ENCODE measurements around the gene COMMD7.
A peak's percentile ranks its signal among the peaks of the same experiment; 100 is the strongest.
"Not testable (repeated sequence)": the region's sequence is repeated elsewhere in the genome, so short reads cannot be mapped to it uniquely, and the experiment has no call there.

The COMMD7 gene

DNA sequence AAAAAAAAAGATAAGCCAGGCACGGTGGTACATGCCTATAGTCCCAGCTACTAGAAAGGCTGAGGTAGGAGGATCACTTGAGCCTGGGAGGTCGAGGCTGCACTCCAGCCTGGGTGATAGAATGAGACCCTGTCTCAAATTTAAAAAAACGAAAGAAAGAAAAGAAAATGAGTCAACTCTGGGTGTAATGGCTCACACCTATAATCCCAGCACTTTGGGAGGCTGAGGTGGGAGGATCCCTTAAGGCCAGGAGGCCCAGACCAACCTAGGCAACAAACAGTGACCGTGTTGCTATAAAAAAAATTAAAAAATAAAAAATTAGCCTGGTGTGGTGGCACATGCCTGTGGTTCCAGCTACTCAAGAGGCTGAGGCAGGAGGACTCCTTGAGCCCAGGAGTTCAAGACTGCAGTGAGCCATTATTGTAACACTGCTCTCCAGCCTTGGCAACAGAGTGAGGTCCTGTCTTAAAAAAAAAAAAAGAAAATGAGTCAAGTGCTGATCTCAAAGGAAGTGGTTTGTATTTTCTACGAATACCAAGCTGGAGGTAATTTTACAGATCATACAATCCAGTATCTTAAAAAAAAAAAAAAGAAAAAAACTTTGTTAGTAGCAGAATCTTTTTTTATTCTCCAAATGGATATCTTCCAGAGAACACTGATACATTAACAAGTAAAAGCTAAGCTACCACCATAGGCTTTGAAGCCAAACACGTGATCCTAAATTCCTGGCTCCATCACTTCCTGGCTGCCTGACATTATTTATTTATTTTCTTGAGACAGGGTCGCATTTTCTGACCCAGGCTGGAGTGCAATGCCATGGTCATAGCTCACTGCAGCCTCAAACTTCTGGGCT is 5.7 kb downstream of the COMMD7 start:
- Mint-ChIP-seq H3K9me3 (no peaks in the 10 kb centered on the region), H3K27me3 (no peaks in the 10 kb centered on the region), H3K27ac (ENCODE audit: low read depth) (peak overlapping the region; percentile 75), H3K4me1 (peaks cover 24% of the 10 kb centered on the region), H3K4me3 (peak overlapping the region; percentile 37), H3K36me3 (ENCODE audit: insufficient read depth) (peaks cover 8% of the 10 kb centered on the region)
- ATAC-seq (replicated peaks; ENCODE audit: extremely low read depth, poor library complexity, severe bottlenecking) (peak; percentile 89), DNase-seq (ENCODE audit: low spot score in 2 of 2) (no peak)

DNA sequence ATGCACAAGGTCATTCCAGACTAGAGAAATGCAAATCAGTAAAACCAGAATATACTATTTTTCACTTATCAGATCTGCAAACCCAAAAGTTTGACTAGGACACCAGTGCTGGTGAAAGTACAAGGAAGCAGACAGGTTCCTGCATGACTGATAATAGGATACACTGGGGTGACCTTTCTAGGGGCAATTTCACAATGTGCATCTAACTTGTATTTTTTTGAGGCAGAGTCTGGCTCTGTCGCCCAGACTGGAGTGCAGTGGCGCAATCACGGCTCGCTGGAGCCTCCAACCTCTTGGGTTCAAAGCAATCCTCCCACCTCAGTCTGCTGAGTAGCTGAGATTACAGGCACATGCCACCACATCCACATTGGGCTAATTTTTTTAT is 11.4 kb downstream of the COMMD7 start:
- Mint-ChIP-seq H3K27me3 (no peaks in the 10 kb centered on the region), H3K9me3 (no peaks in the 10 kb centered on the region), H3K4me1 (peaks cover 28% of the 10 kb centered on the region), H3K36me3 (ENCODE audit: insufficient read depth) (peaks cover 26% of the 10 kb centered on the region), H3K27ac (ENCODE audit: low read depth) (no peak overlapping the region), H3K4me3 (no peak overlapping the region)
- DNase-seq (ENCODE audit: low spot score in 2 of 2) = no peak
- no peak for ATAC-seq (replicated peaks; ENCODE audit: extremely low read depth, poor library complexity, severe bottlenecking)

DNA sequence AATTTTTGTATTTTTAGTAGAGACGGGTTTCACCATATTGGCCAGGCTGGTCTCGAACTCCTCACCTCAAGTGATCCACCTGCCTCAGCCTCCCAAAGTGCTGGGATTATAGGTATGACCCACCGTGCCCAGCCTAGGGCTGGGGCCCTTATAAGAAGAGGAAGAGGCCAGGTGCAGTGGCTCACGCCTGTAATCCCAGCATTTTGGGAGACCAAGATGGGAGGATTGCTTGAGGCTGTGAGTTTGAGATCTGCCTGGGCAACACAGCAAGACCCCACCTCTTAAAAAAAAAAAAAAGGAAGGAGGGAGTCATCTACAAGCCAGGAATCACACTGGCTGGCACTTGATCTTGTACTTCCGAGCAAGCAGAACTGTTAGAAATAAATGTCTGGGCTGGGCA is 13.9 kb downstream of the COMMD7 start:
- H3K4me3 Mint-ChIP-seq; H3K27ac Mint-ChIP-seq (ENCODE audit: low read depth); DNase-seq (ENCODE audit: low spot score in 2 of 2); ATAC-seq (replicated peaks; ENCODE audit: extremely low read depth, poor library complexity, severe bottlenecking); H3K27me3 Mint-ChIP-seq; H3K9me3 Mint-ChIP-seq: not testable (repeated sequence)
- Mint-ChIP-seq H3K4me1 (peaks cover 19% of the 10 kb centered on the region), H3K36me3 (ENCODE audit: insufficient read depth) (peaks cover 40% of the 10 kb centered on the region)

DNA sequence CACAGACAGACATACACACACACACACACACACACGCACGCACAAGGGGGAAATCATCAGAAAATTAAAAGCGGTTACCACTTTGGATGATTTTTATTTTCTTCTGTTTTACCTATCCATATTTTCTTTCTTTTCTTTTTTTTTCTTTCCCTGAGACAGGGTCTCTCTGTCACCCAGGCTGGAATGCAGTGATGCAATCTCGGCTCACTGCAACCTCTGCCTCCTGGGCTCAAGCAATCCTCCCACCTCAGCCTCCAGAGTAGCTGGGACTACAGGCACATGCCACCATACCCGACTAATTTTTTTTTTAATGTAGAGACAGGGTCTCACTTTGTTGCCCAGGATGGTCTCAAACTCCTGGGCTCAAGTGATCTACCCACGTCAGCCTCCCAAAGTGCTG is 14.8 kb downstream of the COMMD7 start:
- H3K9me3 Mint-ChIP-seq; H3K4me3 Mint-ChIP-seq; H3K27me3 Mint-ChIP-seq; ATAC-seq (replicated peaks; ENCODE audit: extremely low read depth, poor library complexity, severe bottlenecking); DNase-seq (ENCODE audit: low spot score in 2 of 2): not testable (repeated sequence)
- Mint-ChIP-seq H3K4me1 (peaks cover 19% of the 10 kb centered on the region), H3K36me3 (ENCODE audit: insufficient read depth) (peaks cover 40% of the 10 kb centered on the region), H3K27ac (ENCODE audit: low read depth) (peak overlapping the region; percentile 79)

DNA sequence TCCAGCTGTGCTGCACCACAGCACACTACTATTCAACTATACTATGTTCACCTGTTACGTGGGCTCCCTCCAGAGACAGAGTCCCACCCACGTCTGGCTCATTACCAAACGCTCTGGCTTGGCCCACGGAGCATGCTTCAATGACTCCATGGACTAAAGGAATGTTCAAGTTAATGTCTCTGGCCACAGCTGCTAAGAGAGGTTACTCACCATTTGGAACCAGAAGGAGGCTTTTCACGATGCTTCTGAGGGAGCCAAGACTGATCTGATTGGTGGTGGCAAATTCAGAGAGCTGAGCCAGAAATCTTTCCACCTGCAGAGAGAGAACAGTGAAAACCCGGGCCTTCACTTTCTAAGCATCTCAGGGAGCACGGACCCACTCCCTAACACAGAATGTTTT is 15.6 kb downstream of the COMMD7 start:
- Mint-ChIP-seq H3K27me3 (no peaks in the 10 kb centered on the region), H3K27ac (ENCODE audit: low read depth) (no peak overlapping the region), H3K36me3 (ENCODE audit: insufficient read depth) (peaks cover 41% of the 10 kb centered on the region), H3K9me3 (no peaks in the 10 kb centered on the region), H3K4me3 (no peak overlapping the region), H3K4me1 (peaks cover 19% of the 10 kb centered on the region)
- DNase-seq (ENCODE audit: low spot score in 2 of 2) = no peak
- no peak for ATAC-seq (replicated peaks; ENCODE audit: extremely low read depth, poor library complexity, severe bottlenecking)

DNA sequence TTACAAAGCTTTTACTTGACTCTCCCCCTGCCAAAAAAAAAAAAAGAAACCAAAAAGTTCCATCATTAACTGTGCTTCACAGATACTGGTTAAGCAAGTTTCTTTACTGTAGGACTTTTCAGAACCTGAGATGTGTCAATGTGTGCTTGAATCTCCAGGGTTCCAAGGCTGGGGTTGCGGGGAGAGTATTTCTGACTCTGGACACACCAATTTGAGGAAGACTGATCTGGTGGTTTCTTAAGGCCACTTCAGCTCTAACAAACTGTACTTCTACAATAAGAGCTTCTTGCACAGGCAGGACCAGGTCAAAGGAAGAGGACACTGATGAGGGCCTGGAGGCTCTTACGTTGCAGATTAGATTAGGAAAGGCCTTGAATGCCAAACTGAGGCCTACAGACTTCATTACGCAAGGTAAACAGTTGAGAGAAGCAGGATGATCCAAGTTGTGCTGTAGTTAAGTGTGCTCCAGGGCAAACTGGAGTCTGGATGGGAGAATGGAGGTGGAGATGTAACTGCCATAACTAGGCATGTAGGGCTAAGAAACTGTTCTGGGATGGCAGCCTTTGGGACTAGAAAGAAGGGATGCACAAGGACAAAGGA is 24.4 kb downstream of the COMMD7 start:
- ATAC-seq (replicated peaks; ENCODE audit: extremely low read depth, poor library complexity, severe bottlenecking) (no peak), DNase-seq (ENCODE audit: low spot score in 2 of 2) (no peak)
- Mint-ChIP-seq H3K4me3 (no peak overlapping the region), H3K36me3 (ENCODE audit: insufficient read depth) (peaks cover 43% of the 10 kb centered on the region), H3K27ac (ENCODE audit: low read depth) (no peak overlapping the region), H3K9me3 (no peaks in the 10 kb centered on the region), H3K4me1 (peaks cover 6% of the 10 kb centered on the region), H3K27me3 (no peaks in the 10 kb centered on the region)

DNA sequence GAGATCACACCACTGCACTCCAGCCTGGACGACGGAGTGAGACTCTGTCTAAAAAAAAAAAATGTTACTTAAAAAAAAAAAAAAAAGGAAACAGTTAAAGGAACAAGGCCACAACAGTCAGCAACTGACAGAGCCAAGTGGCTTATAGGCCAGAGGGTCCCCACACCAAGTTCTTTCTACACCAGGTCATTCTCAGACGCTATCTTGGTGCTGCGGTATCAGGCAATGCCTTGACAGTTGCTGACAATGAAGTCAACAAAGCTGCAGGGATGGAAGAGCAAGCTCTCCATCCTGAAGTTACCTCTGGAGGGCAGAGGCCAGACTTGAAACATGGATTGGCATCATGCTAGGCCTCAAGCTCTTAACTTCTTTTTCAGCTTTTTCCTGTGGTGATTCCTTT is 31.9 kb downstream of the COMMD7 start:
- peaks cover 9% of the 10 kb centered on the region for H3K4me1 Mint-ChIP-seq
- no peaks in the 10 kb centered on the region for H3K27me3 Mint-ChIP-seq
- no peaks in the 10 kb centered on the region for H3K9me3 Mint-ChIP-seq
- peaks cover 24% of the 10 kb centered on the region for H3K36me3 Mint-ChIP-seq (ENCODE audit: insufficient read depth)
- no peak for ATAC-seq (replicated peaks; ENCODE audit: extremely low read depth, poor library complexity, severe bottlenecking)
- no peak for DNase-seq (ENCODE audit: low spot score in 2 of 2)
- no peak overlapping the region for H3K4me3 Mint-ChIP-seq
- no peak overlapping the region for H3K27ac Mint-ChIP-seq (ENCODE audit: low read depth)

DNA sequence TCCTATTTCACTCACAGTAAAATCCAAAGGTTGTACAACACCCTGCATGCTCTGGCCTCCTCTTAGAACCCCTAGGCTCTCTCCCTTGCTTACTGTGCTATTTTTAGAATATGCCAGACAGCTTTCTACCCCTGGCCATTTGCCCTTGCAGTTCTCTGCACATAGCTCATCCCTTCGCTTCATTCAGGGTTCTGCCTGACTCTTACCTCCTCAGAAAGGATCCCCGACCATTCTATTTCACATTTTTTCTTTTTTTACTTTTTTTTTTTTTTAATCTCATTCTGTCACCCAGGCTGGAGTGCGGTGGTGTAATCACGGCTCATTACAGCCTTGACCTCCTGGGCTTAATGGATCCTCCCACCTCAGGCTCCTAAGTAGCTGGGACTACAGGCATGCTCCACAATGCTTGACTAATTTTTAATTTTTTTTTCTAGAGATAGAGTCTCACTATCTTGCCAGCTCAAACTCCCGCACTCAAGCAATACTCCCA is 33.6 kb downstream of the COMMD7 start:
- H3K36me3 Mint-ChIP-seq (ENCODE audit: insufficient read depth) = peaks cover 32% of the 10 kb centered on the region
- H3K4me3 Mint-ChIP-seq = no peak overlapping the region
- no peak overlapping the region for H3K27ac Mint-ChIP-seq (ENCODE audit: low read depth)
- peaks cover 9% of the 10 kb centered on the region for H3K4me1 Mint-ChIP-seq
- ATAC-seq (replicated peaks; ENCODE audit: extremely low read depth, poor library complexity, severe bottlenecking) (no peak), DNase-seq (ENCODE audit: low spot score in 2 of 2) (no peak)
- no peaks in the 10 kb centered on the region for H3K27me3 Mint-ChIP-seq
- H3K9me3 Mint-ChIP-seq = no peaks in the 10 kb centered on the region

DNA sequence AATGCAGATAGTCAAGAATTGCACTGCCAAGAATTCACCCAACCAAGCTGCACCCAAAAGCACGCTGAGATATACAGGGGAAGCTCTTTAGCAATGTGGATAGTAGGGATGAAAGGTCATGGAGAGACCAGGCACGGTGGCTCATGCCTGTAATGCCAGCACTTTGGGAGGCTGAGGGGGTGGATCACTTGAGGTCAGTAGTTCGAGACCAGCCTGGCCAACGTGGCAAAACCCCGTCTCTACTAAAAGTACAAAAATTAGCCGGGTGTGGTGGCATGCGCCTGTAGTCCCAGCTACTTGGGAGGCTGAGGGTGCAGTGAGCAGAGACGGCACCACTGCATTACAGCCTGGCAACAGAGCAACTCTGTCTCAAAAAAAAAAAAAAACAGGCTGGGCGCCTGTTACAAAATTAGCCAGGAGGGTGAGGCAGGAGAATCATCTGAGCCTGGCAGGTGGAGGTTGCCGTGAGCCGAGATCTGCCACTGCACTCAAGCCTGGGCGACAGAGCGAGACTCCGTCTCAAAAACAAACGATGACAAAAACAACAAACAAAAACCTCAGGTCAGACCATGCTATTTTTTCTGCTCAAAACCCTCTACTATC is 34.1 kb downstream of the COMMD7 start:
- not testable (repeated sequence) for H3K27ac Mint-ChIP-seq (ENCODE audit: low read depth)

DNA sequence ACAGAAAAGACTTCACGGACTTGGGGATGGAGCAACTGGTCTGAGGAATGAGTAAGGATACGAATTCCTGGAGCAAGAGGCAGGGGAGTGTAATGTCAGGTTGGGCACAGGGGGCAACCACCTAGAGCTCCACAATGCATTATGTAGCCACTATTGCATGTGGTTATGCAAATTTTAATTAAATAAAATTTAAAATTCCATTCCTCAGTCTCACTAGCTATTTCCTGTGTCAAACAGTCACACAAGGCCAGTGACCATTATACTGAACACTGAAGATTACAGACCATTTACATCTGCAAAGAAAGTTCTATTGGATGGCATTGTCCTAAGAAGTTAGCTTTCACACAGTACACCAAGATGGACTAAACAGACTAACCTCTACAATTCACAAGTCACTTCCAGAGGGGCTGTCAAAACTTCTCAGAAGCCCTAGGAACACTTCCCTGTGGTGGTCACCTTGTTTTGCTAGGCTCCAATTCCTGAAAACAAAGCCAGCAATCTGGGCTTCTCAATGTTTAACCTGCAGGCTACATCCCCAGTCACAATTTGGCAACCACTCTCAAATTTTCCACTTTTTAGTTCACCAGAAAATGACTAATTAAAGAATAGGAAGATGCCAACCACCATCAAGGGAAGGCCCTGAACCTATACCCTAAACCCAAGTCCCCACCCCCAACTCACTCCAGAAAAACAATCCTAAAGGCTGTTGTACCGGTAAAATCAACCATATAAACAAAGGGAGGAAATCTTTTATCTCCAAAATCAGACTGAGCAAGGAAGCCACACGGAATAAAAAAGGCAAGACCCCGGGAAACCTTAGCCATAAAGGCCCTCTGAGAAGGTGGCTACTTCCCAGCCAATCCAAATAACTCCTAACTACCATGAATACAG is 35.3 kb downstream of the COMMD7 start:
- Mint-ChIP-seq H3K9me3 (no peaks in the 10 kb centered on the region), H3K36me3 (ENCODE audit: insufficient read depth) (peaks cover 29% of the 10 kb centered on the region), H3K27ac (ENCODE audit: low read depth) (peak overlapping the region; percentile 59), H3K4me3 (no peak overlapping the region), H3K4me1 (peaks cover 5% of the 10 kb centered on the region), H3K27me3 (no peaks in the 10 kb centered on the region)
- no peak for ATAC-seq (replicated peaks; ENCODE audit: extremely low read depth, poor library complexity, severe bottlenecking)
- no peak for DNase-seq (ENCODE audit: low spot score in 2 of 2)

More for the DNA sequence above, 34.1 kb downstream of the COMMD7 start:
- ATAC-seq (replicated peaks; ENCODE audit: extremely low read depth, poor library complexity, severe bottlenecking); H3K4me3 Mint-ChIP-seq; DNase-seq (ENCODE audit: low spot score in 2 of 2); H3K27me3 Mint-ChIP-seq; H3K9me3 Mint-ChIP-seq; H3K4me1 Mint-ChIP-seq: not testable (repeated sequence)
- peaks cover 30% of the 10 kb centered on the region for H3K36me3 Mint-ChIP-seq (ENCODE audit: insufficient read depth)

DNA sequence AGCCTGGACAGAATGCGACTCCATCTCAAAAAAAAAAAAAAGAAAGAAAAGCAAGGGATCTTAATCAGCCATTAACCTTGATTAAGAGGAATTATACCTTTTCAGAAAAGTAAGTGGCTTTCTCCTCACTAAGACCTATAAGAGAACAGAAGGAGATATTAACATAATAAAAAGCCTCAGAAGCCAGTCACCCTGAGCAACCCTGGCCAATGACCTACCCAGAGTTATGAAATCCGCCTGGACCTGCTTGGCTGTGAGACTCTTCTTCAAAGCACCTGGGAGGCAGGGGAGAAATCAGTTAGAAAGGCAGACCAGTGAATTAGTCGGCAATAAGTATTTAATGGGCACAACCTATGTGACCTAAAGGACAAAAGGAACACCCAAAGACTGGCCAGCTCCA is 36.8 kb downstream of the COMMD7 start:
- ATAC-seq (replicated peaks; ENCODE audit: extremely low read depth, poor library complexity, severe bottlenecking) = no peak
- DNase-seq (ENCODE audit: low spot score in 2 of 2) = no peak
- Mint-ChIP-seq H3K27ac (ENCODE audit: low read depth) (no peak overlapping the region), H3K4me1 (peaks cover 5% of the 10 kb centered on the region), H3K9me3 (no peaks in the 10 kb centered on the region), H3K36me3 (ENCODE audit: insufficient read depth) (peaks cover 38% of the 10 kb centered on the region), H3K4me3 (no peak overlapping the region), H3K27me3 (no peaks in the 10 kb centered on the region)

DNA sequence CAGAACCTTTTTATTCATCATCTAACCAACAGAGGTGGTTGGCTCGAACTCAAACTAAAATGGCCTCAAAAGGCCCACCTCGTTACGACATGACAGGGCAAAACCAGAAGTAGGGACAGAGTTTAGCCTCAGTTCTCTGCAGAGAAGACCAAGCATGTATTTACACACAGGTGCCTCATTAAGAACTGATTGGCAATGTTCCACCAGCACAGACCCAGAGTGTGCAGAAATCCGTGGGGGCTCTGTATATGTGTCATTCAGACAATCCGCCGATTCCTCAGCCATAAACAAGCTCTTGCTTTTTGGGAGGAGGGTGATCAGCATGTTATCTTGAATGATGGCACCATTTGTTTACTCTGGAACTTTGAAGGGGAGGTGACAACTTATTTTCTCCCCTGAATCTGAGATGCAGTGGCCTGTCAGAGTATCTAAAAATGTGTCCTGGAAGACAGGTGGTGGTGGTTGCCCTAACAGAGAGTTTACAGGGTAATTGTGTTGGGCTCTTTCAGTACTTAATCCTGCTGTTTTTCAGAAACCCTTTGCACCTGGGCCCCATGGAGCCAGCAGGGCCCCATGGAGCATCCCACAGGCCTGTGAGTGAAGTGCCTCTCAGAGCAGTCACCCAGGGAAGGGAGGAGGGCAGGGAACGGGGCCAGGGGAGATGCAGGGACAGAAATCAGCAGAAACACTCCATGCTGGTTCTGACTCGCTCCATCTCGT is 40.4 kb downstream of the COMMD7 start:
- Mint-ChIP-seq H3K4me3 (no peak overlapping the region), H3K36me3 (ENCODE audit: insufficient read depth) (peaks cover 33% of the 10 kb centered on the region), H3K27ac (ENCODE audit: low read depth) (no peak overlapping the region)

More for the DNA sequence above, 40.4 kb downstream of the COMMD7 start:
- ATAC-seq (replicated peaks; ENCODE audit: extremely low read depth, poor library complexity, severe bottlenecking) (no peak), DNase-seq (ENCODE audit: low spot score in 2 of 2) (no peak)
- no peaks in the 10 kb centered on the region for H3K4me1 Mint-ChIP-seq
- H3K9me3 Mint-ChIP-seq = no peaks in the 10 kb centered on the region
- H3K27me3 Mint-ChIP-seq = no peaks in the 10 kb centered on the region

All from central memory CD8-positive, alpha-beta T cell (primary cell).